Endothelial cell of umbilical vein (primary cell): Measurements from ENCODE around the gene OR8H1. TPM values are rescaled to one million over a fixed set of nuclear protein-coding genes. Genes with fewer than 3 reads are reported as not detected.

Experiments used
- BruUV-seq: library from RNA; stranded (reverse); fragments of 400-500 nt; replicated peaks from 2 replicates; lab custom pipeline; 2021; lab: Mats Ljungman, UMichigan
- CTCF ChIA-PET: fragments of 300-600, 350-600 bp; sonication (Branson Sonifier 250); formaldehyde crosslinking; loops from one replicate; lab custom pipeline; 2021; ENCODE audit warnings: antibody characterized with exemption, inconsistent platforms; lab: Charles Lee
- POLR2A ChIA-PET: fragments of 300-600, 350-600 bp; sonication (Branson Sonifier 250); formaldehyde crosslinking; loops from one replicate; lab custom pipeline; 2021; ENCODE audit warnings: antibody characterized with exemption, inconsistent platforms; lab: Charles Lee
- DNase-seq: peaks from one replicate; pipeline ENCODE4 v3.0.0-alpha.2; 2011; ENCODE audit warnings: low read depth, low spot score
- FAIRE-seq: peaks from 2 replicates; lab custom pipeline; 2011; peaks lifted over from hg19 to GRCh38; lab: Jason Lieb, UNC
- H2AFZ ChIP-seq: 2 replicates; pipeline ENCODE4 v1.6.0; 2012; ENCODE audit warnings: low read depth, low read length, control low read depth, inconsistent platforms
- H3K27ac ChIP-seq: 2 replicates; pipeline ENCODE4 v1.5.1; 2011; ENCODE audit warnings: low read depth, mild to moderate bottlenecking, control low read depth, low read length, moderate library complexity; ENCODE audit not compliant: insufficient read depth
- H3K27me3 ChIP-seq, 2 experiments: 2 replicates each; pipeline versions ENCODE4 v1.6.0 to v1.6.1; 2011; ENCODE audit warnings: low read length in 2 of 2, mixed read lengths in 1 of 2; ENCODE audit not compliant: control insufficient read depth in 2 of 2, insufficient read depth in 2 of 2
- H3K36me3 ChIP-seq, 2 experiments: 2 replicates in 1 of 2; 3 replicates in 1 of 2; pipeline ENCODE4 v1.5.1; 2011; ENCODE audit warnings: low read length in 2 of 2, mild to moderate bottlenecking in 1 of 2, moderate library complexity in 1 of 2; ENCODE audit not compliant: control insufficient read depth in 2 of 2, insufficient read depth in 2 of 2; ENCODE audit errors: extremely low read depth in 1 of 2
- H3K4me1 ChIP-seq: 3 replicates; pipeline ENCODE4 v1.5.1; 2011; ENCODE audit warnings: mild to moderate bottlenecking, low read length; ENCODE audit not compliant: control insufficient read depth, insufficient read depth; ENCODE audit errors: extremely low read depth
- H3K4me2 ChIP-seq: 2 replicates; pipeline ENCODE4 v1.6.1; 2011; ENCODE audit warnings: low read length, control low read depth, mixed read lengths; ENCODE audit not compliant: insufficient read depth
- H3K4me3 ChIP-seq, 3 experiments: fragments of 200-600 bp in 1 of 3; sonication (generic), shearing (Covaris generic) in 1 of 3; replicated peaks in 1 of 3; 2 replicates each; pipeline ENCODE4 v1.5.1; 2011 to 2016; ENCODE audit warnings: control low read depth in 3 of 3, low read length in 3 of 3, mild to moderate bottlenecking in 2 of 3, inconsistent platforms in 1 of 3, low read depth in 1 of 3, moderate library complexity in 1 of 3; ENCODE audit not compliant: insufficient read depth in 1 of 3
- H3K79me2 ChIP-seq: 2 replicates; pipeline ENCODE4 v1.6.0; 2012; ENCODE audit warnings: low read length, inconsistent platforms; ENCODE audit not compliant: control insufficient read depth, insufficient read depth
- H3K9ac ChIP-seq: replicated peaks from 2 replicates; pipeline ENCODE3; 2011; ENCODE audit warnings: low read length, control low read depth; ENCODE audit not compliant: insufficient read depth; ENCODE audit errors: extremely low read depth
- H3K9me1 ChIP-seq: replicated peaks from 3 replicates; pipeline ENCODE4 v1.6.0; 2011; ENCODE audit warnings: mild to moderate bottlenecking, low read length; ENCODE audit not compliant: control insufficient read depth, insufficient read depth; ENCODE audit errors: extremely low read depth
- H3K9me3 ChIP-seq: replicated peaks from 2 replicates; pipeline ENCODE4 v1.5.1; 2012; ENCODE audit warnings: low read length, inconsistent platforms; ENCODE audit not compliant: control insufficient read depth, insufficient read depth
- H4K20me1 ChIP-seq: replicated peaks from 2 replicates; pipeline ENCODE3; 2011; ENCODE audit warnings: mild to moderate bottlenecking, low read length; ENCODE audit not compliant: control insufficient read depth, insufficient read depth; ENCODE audit errors: extremely low read depth
- EZH2 ChIP-seq: IDR thresholded peaks from 2 replicates; pipeline ENCODE4 v1.6.1; 2012; ENCODE audit warnings: borderline replicate concordance, low read depth, mild to moderate bottlenecking, moderate library complexity, low read length, inconsistent platforms; ENCODE audit not compliant: severe bottlenecking
- FOS ChIP-seq: IDR thresholded peaks from 2 replicates; pipeline ENCODE4 v1.6.1; 2011; ENCODE audit warnings: mild to moderate bottlenecking, low read length, moderate library complexity, borderline replicate concordance; ENCODE audit not compliant: insufficient read depth
- GATA2 ChIP-seq: IDR thresholded peaks from 2 replicates; pipeline ENCODE4 v1.7.0; 2011; ENCODE audit warnings: low read depth, mild to moderate bottlenecking, moderate library complexity, mixed read lengths, low read length; ENCODE audit not compliant: insufficient read length, insufficient read depth
- JUN ChIP-seq: IDR thresholded peaks from 2 replicates; pipeline ENCODE4 v1.6.1; 2011; ENCODE audit warnings: borderline replicate concordance, low read depth; ENCODE audit not compliant: insufficient read length, insufficient read depth
- MYC ChIP-seq: IDR thresholded peaks from one replicate; pipeline ENCODE4 v1.6.1; 2011; ENCODE audit warnings: mild to moderate bottlenecking, low read depth, low read length
- POLR2A ChIP-seq: IDR thresholded peaks from 2 replicates; pipeline ENCODE4 v1.6.1; 2012; ENCODE audit warnings: low read depth, mild to moderate bottlenecking, control low read depth, low read length
- POLR2AphosphoS5 ChIP-seq: IDR thresholded peaks from 2 replicates; pipeline ENCODE4 v1.6.1; 2012; ENCODE audit warnings: low read depth, mild to moderate bottlenecking, control low read depth, low read length, moderate library complexity; ENCODE audit not compliant: insufficient read depth
- dilution Hi-C: fragments of 300-500 bp; cut with MboI; formaldehyde crosslinking; loops from one replicate; pipeline ENCODE4 v1.15.0; 2019; ENCODE audit warnings: low sequenced_read_pairs; ENCODE audit not compliant: extremely low pct_ligation_motif_present
- intact Hi-C: fragments of 100-400 bp; cut with micrococcal nuclease; formaldehyde crosslinking; loops from one replicate; pipeline ENCODE4 v1.10.0; 2022
- polyA plus RNA-seq, 4 experiments: library from polyadenylated mRNA; depleted of rRNA in 3 of 4; stranded (reverse) in 3 of 4; unstranded in 1 of 4; fragments of >200 nt; gene quantifications; 2 replicates each; pipeline versions ENCODE4 v1.2.1 to v1.2.3, GENCODE V29; 2011 to 2012; ENCODE audit warnings: missing spikeins in 1 of 4
- total RNA-seq: library from RNA; stranded (reverse); gene quantifications from 2 replicates; pipeline ENCODE4 v1.2.3, GENCODE V29; 2021
- TF ChIP-seq, protein P1 (sequence below): IDR thresholded peaks from 2 replicates; pipeline ENCODE4 v1.6.1; 2011; ENCODE audit not compliant: insufficient read depth, insufficient read length
- TF ChIP-seq, protein P2 (sequence below), 2 donors: IDR thresholded peaks; 1 replicate in 1 of 2; 2 replicates in 1 of 2; pipeline ENCODE4 v1.5.1; 2011; ENCODE audit warnings: low read length in 2 of 2, mild to moderate bottlenecking in 2 of 2, moderate library complexity in 2 of 2, control low read depth in 1 of 2, inconsistent platforms in 1 of 2, low read depth in 1 of 2; ENCODE audit not compliant: insufficient read depth in 1 of 2; ENCODE audit errors: extremely low read depth in 1 of 2

Gene OR8H1
- total and polyA plus RNA-seq, 2 donors (not counting 3 experiments of a cell fraction or from before 2014, with no cell fraction given): not detected

DNA sequence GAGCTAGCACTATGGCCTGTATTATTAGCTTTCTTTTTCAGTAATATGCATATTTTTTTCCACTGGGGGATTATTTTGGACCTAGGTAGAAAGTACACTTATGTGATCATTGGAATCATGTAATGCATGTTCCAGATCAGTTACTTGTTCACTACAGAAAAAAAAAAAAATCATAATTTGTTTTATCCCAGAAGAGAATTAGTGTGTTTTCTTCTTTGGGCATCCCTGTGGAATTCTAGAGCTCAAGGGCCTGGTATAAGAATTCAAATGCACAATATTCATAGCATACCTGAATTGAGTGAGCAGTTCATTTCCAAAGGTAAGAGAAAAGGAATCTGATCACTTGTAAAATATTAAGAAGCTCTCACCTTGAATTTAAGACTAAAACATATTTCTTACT, 18.2 kb downstream of the OR8H1 start, which contains the start of gene OR5T1:
TSS of gene OR5T1 (plus strand) at position 301 of the 400 bp plus-strand sequence. CDS start 1,485 bp downstream, outside the sequence.
- FAIRE-seq: no peak
- dilution Hi-C loops (no loop called here), intact Hi-C loops (no loop called here)
- TF ChIP-seq EZH2 (no peak), POLR2AphosphoS5 (no peak), POLR2A (no peak), FOS (no peak), JUN (no peak), MYC (no peak), GATA2 (no peak)
- TF ChIP-seq, protein P1, sequence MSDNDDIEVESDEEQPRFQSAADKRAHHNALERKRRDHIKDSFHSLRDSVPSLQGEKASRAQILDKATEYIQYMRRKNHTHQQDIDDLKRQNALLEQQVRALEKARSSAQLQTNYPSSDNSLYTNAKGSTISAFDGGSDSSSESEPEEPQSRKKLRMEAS: no peak
- TF ChIP-seq, protein P2, sequence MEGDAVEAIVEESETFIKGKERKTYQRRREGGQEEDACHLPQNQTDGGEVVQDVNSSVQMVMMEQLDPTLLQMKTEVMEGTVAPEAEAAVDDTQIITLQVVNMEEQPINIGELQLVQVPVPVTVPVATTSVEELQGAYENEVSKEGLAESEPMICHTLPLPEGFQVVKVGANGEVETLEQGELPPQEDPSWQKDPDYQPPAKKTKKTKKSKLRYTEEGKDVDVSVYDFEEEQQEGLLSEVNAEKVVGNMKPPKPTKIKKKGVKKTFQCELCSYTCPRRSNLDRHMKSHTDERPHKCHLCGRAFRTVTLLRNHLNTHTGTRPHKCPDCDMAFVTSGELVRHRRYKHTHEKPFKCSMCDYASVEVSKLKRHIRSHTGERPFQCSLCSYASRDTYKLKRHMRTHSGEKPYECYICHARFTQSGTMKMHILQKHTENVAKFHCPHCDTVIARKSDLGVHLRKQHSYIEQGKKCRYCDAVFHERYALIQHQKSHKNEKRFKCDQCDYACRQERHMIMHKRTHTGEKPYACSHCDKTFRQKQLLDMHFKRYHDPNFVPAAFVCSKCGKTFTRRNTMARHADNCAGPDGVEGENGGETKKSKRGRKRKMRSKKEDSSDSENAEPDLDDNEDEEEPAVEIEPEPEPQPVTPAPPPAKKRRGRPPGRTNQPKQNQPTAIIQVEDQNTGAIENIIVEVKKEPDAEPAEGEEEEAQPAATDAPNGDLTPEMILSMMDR (IDR thresholded peaks at IDR 0.05; ENCODE audit: extremely low read depth in 1 of 2, insufficient read depth in 1 of 2, low read depth in 1 of 2, low read length in 2 of 2): no peak
- Histone ChIP-seq H3K9me3 (no peaks in the 10 kb centered on the region), H3K9me1 (no peaks in the 10 kb centered on the region), H3K79me2 (no peaks in the 10 kb centered on the region), H4K20me1 (no peaks in the 10 kb centered on the region), H3K4me2 (no peak within 1 kb of the TSS), H3K9ac (no peak within 1 kb of the TSS), H3K27ac (no peak within 1 kb of the TSS), H2AFZ (no peak within 1 kb of the TSS), H3K36me3 (no peaks in the 10 kb centered on the region), H3K4me1 (no peaks in the 10 kb centered on the region), H3K27me3 (no peaks in the 10 kb centered on the region), H3K4me3 (no peak within 1 kb of the TSS)
- ChIA-PET CTCF (no interaction called here), POLR2A (no interaction called here)
- DNase-seq: no peak
- no TSS peak for BruUV-seq
